Coronary artery (tissue), 2 donors: ENCODE data around the gene BORCS8.

Source experiments
- DNase-seq: peaks from one replicate; pipeline ENCODE4 v3.0.0-alpha.2; 2017; ENCODE audit warnings: low spot score
- H3K27ac ChIP-seq, 2 donors: fragments of 200-600 bp; sonication (generic); one replicate each; pipeline ENCODE4 v1.5.1; 2016 to 2019
- H3K4me3 ChIP-seq: fragments of 200-600 bp; sonication (generic); 2 replicates; pipeline ENCODE4 v1.5.1; 2016; ENCODE audit warnings: mild to moderate bottlenecking, moderate library complexity
- CTCF ChIP-seq: fragments of 200-600 bp; sonication (generic); IDR thresholded peaks from one replicate; pipeline ENCODE4 v1.5.1; 2019; ENCODE audit warnings: antibody characterized with exemption

BORCS8 gene

GRCh38 chr19:19192078-19192882, at the start of gene BORCS8, which contains the start of gene RFXANK:
Gene BORCS8, minus strand, starts transcription at chr19:19192152. Its CDS starts 35 bp downstream, at chr19:19192117.
Gene RFXANK, plus strand, starts transcription at chr19:19192258. Its CDS starts 1,689 bp downstream, at chr19:19193947.
- H3K27ac ChIP-seq: peak within 1 kb of the TSS; percentile 97 to 99
- DNase-seq: peak; percentile 99
- peak within 1 kb of the TSS; percentile 81 for H3K4me3 ChIP-seq
- TF ChIP-seq CTCF: no peak

GRCh38 chr19:19240476-19240875, 48.5 kb upstream of the BORCS8 start:
- H3K4me3 ChIP-seq: no peak overlapping the region
- no peak for DNase-seq
- no peak overlapping the region for H3K27ac ChIP-seq
- TF ChIP-seq CTCF: no peak

GRCh38 chr19:19239675-19240074, 47.7 kb upstream of the BORCS8 start:
- Histone ChIP-seq H3K27ac (no peak overlapping the region), H3K4me3 (no peak overlapping the region)
- DNase-seq: no peak
- no peak for TF ChIP-seq CTCF

GRCh38 chr19:19238126-19238894, 46.4 kb upstream of the BORCS8 start:
- no peak overlapping the region for H3K4me3 ChIP-seq
- no peak for TF ChIP-seq CTCF
- no peak overlapping the region for H3K27ac ChIP-seq
- DNase-seq: no peak

- DNase-seq: no peak
- TF ChIP-seq CTCF: no peak
- Histone ChIP-seq H3K27ac (no peak overlapping the region), H3K4me3 (no peak overlapping the region)
Observed at GRCh38 chr19:19236173-19236572, 44.2 kb upstream of the BORCS8 start.

GRCh38 chr19:19234220-19234816, 42.4 kb upstream of the BORCS8 start:
- TF ChIP-seq CTCF: no peak

More at GRCh38 chr19:19234220-19234816, 42.4 kb upstream of the BORCS8 start:
- Histone ChIP-seq H3K27ac (no peak overlapping the region), H3K4me3 (no peak overlapping the region)
- no peak for DNase-seq
